NCI-H69 (cell line): ENCODE measurements around the gene CFAP92.

Experiments used
- DNase-seq: peaks from one replicate; lab custom pipeline; 2025; lab: John Stamatoyannopoulos, UW

Gene CFAP92

DNA sequence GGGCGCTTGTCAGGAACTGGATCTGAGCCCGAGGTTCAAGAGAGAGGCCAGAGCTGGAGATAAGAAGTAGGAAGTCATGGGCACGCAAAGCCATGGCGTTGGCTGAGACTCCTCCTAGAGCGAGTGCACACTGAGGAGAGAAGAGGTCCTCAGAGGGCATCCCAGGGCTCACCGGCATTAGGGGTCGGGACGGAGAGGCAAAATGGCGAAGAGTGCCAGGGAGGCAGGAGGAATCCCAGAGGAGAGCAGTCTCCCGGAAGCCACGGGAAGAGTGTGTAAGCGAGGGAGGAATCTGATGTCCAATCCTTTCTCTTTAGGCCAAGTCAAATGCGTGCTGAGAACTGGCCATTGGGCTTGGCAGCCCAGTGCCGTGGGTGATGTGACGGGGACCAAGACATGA is 31.2 kb upstream of the CFAP92 start:
- no peak for DNase-seq

DNA sequence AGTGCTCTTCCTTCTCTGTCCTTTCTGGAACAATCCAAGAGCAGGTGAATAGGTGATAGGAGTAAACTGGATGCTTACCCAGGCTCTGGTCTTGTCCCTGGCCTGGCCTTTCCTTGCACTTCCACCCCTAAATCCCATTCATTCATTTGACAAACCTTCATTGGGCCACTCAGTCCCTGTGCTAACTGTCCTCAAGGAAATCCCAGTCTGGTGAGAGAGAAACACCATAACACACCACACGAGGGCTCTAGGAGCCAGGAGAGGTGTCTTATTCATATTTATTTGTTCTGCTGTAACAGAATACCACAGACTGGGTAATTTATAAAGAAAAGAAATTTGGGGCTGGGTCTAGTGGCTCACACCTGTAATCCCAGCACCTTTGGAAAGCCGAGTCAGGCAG is 30.0 kb upstream of the CFAP92 start:
- DNase-seq: peak; percentile 43

DNA sequence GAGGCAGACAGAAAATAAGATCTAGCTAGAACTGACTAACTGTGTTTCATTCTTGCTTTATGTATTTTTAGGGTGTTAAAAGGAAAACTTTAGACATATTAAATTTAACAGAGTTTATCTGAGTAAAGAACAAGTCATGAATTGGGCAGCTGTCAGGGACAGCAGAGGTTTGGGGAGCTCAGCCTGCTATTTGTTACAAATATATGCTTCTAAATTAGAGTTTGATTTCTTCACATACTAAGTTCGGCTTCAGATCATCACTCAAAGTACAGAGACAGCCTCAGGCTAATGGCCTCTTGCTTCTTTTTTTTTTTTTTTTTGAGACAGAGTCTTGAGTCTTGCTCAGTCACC is 29.1 kb upstream of the CFAP92 start:
- DNase-seq: no peak

DNA sequence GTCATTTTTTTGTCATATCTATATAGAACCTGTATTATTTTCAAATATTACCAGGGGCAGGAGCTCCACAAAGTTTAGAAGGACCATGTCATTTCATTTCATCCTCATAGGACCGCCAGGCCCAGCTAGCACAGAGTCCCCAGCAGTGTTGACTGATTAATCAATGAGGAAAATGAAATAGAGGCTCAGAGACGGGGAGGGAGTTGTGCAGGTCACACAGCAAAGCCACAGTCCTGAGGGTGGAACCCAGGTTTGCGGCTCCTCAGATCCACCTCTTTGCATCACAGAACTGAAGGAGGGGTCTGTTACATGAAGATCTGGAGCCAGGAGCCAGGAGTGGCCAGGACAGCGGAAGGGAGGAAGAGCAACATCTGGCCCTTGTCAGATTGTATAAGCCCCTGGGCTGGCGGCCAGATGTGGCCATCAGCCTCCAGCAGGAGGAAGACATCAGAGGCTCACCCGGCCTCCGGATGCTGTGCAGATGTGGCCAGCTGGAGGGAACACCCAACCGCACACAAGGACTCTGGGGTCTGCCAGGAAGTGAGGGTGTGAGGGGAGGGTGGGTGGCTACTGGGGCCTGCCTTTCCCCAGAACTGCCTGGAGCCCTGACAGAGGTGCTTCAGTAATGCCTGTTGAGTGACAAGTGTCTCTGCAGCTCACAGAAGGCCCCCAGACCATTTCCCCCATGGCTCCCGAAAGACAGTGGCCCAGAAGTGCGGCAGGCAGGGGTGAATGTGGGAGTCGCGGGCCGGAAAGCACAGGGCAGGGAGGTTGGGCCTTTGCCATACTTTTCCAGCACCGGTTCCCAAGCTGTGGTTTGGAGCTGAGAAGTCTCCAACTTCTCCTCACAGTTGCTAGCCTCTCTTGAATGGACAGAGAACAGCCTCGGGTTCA is 28.5 kb upstream of the CFAP92 start:
- no peak for DNase-seq

DNA sequence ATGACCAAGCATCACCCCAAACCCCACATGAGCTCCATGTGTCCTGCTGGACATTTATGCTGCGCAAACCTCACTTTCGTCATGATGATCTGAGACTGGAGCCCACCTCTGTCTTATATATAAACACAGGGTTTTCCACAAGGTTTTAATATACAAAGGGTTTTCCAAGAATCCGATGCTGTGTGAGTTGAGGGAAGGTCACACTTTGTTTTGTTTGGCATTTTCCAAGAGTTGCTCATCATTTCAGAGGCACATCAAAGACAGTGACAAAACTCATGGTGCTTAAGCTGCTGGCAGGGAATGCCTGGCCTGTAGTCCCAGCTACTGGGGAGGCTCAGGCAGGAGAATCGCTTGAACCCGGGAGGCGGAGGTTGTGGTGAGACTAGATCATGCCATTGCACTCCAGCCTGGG is 27.3 kb upstream of the CFAP92 start:
- no peak for DNase-seq

DNA sequence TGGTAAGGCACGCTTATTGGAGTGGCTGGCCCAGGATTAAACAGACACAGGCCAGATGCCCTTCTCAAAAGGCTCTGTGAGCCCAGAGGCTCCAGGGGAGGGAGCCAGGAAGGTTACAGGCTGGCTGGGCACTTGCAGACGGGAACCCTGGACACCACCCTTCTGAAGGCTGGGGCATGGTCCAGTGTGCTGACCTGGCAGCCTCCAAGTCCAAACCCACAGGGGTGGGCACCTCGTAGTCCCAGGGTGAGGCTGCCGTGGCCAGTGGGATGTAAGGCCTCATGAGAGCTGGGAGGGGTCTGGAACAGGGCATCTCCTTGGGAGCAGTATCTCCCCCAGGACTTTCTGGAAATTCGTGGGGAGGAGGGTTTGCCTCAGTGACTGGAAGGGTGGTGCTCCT is 26.8 kb upstream of the CFAP92 start:
- no peak for DNase-seq

DNA sequence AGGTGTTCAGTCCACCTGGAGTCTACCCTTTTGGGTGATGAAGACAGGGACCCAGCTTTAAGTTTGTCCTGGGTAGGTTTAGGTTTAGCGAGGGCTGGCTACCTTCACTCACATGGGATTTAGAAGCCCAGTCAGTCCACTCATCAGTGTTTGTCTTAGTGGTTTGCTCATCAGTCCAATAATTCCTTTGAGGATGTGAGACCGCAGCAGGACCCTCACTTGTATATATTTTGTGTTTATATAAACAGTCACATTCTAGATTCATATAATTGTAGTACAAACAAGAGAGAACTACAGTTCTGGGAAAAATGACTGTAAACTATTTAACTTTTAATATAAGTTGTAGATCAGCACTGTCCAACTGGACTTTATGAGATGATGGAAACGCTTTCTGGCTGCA is 25.4 kb upstream of the CFAP92 start:
- DNase-seq: no peak

DNA sequence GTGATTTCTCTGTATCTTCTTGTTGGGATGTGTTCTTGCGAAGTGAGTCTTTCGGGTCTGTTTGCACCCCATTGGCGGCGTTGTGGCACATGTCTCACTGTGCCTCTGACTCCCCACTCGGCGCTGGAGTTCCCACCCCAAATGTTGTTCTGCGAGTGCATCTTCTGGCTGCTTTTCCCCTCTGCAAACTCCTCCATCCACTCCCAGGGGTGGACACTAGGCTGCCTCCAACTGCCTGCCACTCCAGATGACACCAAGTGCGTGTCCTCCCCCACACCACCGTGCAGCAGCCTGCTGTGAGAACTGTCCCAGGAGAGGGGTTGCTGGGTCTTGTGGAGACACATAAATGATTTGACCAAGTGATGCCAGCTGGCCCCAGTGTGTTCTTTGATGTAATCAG is 24.9 kb upstream of the CFAP92 start:
- DNase-seq: no peak

DNA sequence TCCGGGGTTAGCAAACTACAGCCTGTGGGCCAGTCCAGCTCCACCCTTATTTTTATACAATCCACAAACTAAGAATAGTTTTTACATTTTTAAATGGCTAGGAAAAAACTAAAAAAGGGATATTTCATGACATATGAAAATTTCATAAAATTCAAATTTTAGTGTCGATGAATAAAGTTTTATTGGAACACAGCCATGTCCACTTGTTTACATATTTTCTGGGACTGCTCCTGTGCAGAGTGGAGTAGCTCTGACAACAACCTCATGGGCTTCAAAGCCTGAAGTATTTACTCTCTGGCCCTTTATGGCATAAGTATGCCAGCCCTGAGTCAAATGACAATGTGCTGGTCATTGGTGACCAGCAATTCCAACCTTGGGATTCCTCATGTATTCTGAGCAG is 24.4 kb upstream of the CFAP92 start:
- DNase-seq: no peak

DNA sequence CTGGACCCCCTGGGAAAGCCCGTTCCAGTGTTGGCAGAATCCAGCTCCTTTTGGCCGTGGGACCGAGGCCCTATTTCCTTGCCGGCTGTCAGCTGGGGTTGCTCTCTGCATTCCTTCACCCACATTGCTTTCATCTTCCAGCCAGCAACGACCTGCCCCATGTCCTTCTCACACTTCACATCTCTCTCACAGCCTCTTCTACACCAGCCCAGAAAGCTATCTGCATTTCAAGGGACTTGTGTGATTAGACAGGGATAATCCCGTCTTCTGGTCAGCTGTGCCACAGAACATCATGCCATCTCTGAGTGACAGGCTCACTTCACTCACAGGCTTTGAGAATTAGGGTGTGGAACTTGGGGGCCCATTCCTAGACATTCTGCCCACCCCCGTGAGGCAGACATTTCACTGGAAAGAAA is 23.6 kb upstream of the CFAP92 start:
- no peak for DNase-seq

DNA sequence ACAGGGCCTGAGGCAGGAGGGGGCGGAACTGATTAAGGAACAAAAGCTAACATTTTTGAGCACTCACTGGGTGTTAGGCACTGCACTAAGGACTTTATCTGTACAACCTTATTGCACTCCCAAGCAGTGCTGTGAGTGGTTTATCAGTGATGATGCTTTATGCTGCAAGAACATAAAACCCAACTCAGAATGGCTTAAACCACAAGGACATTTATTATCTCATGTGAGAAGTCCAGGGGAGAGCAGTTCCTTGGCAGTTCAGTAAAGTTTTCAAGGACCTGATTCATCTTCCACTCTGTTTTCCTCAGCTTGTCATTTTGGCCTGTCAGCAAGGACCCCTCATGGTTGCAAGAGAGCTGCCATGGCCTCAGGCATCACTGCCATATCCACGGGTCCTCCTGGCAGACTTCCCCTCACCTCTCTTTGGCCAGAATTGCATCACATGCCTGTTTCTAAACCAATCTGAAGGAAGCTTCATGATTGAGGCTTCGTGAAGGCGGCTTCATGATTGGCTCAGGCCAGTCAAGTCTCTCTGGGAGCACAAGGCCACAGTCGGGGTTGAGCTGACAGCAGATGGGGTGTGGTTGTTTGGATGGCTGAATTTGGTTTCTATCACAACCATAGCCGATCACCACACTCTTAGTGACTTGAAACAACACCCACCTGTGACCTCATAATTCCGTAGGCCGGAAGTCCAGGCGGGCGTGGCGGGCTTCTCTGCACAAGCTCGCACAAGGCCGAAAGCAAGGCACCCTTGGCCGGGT is 23.0 kb upstream of the CFAP92 start:
- no peak for DNase-seq

DNA sequence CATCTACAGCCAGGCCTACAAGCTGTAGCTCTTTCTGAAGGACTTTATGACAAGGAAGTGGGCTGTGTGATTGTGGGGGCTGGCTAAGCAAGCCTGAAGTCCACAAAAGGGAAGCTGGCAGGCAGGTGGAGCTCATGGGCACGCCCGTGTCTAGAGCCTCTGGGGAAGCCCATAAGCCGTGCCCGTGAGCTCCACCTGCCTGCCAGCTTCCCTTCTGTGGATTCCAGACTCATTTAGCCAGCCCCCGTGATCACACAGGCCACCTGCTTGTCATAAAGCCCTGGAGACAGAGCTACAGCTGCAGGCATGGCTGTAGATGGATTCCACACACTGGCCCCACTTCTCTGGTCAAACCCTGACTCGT is 22.5 kb upstream of the CFAP92 start:
- peak; percentile 82 for DNase-seq

DNA sequence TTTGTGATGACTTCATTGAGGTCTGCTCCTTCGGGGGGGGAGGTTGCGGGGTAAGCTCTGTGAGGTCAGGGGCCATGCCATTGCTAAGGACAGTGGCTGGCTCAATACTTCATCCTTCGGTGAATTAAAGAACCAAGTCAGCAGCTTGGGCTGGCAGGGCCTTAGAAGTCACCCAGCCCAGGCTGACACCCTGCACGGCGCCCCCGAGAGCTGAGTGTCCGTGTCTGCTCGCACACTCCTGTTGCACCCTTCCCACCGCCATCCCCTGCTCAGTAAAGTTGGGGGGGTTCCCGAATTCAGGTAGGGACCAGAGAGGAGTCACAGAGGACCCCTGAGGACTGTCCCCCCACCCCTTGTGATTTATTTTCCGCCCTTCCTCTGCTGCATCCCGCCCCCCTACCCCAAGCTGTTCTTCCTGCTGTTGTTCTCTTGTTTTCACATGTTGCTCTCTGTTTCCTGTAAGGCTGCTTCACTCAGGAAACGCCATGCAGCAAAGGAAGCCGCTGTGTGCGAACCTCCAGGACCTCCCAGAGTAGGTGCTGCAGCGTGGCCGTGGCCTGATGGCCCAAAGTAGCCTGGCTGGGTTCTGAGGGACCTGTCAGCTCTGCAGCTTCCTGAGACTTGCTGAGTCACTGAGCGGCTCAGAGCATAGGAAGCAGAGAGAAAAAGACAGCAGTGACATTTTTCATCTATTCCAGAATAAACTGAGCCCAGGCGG is 21.7 kb upstream of the CFAP92 start:
- DNase-seq: no peak

DNA sequence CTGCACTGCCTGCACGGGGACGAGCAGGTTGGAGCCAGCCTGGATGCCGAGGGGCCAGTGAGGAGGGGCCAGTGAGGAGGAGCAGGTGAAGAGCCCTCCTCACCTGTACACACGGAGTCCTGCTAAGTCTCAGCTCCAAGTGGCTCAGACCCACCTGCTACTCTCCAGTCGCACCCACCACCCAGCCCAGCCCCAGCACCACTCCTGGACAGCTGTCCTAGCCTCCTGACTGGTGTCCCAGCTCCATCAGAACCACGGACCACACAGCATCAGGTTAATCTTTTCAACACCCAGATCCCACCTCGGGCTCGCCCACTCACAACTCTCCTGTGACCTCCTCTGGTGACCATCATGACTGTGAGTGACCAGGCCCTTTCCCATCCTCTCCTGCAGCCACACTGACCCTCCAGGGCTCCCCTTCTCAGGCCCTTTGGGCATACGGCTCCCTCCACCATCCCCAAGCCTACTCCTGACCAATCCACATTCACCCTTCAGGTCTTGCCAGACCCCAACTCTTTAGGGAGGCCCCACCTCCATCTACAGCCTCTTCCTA is 21.0 kb upstream of the CFAP92 start:
- DNase-seq: no peak

DNA sequence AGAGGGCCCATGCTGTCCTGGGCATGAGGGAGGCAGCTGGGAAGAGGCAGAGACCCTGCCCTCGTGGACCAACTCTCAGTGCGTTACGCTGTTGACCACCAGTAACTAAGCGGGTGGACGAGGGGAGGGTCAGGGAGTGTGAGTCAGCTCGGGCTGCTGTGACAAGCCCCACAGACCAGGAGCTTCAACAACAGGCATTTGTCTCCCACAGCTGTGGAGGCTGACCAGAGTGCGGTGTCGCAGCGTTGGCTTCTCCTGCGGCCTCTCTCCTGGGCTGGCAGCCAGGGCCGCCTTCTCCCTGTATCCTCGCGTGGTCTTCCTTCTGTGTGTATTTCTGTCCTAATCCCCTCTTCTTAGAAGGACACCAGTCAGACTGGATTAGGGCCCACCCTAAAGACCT is 20.3 kb upstream of the CFAP92 start:
- no peak for DNase-seq

DNA sequence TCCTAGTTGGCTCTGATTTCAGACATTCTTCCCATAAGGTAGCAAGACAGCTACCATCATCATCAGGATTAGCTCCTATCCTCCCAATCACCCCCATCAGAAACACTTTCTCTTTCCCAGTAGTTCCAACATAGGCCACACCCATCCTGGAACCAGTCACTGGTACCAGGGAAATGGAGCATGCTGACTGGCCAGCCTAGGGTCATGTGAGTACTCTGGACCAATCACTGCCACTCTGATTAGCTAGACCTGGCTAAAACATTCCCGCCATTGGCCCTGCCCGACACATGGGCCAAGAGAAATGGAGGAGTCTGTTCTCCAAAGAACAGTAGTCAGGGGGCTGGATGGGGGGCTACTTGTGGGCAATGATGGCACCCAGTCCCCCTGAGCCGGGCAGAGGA is 19.6 kb upstream of the CFAP92 start:
- DNase-seq: no peak

DNA sequence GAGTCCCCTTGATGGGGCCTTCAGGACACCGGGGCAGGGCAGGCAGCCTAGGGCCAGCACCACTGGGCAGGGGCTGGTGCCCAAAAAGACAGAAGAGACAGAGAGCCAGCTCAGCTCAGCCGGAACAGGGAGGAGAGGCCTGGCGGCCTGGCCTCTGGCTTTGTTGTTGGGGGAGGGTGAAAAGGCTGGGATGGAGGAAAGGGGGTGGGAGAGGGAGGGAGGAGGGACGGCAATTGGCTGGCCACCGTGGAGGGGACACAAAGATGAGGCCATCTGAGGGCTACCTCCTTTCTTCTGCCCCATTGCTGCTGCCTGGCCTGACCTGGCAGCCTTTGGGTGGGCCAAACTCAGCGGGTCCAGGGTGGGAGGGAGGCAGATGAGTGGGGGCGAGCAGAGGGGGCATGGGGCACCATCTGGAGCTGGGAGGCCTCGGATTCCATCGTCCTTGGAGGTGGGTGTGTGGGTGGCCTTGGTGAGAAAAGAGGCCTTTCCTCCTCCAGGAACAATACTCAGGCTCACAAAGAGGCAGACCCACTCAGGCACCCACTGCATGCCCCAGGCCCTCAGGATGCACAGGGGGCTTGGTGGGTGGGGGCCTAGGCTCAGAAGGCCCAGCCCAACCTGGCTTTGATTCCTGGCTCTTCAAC is 16.6 kb upstream of the CFAP92 start:
- no peak for DNase-seq

DNA sequence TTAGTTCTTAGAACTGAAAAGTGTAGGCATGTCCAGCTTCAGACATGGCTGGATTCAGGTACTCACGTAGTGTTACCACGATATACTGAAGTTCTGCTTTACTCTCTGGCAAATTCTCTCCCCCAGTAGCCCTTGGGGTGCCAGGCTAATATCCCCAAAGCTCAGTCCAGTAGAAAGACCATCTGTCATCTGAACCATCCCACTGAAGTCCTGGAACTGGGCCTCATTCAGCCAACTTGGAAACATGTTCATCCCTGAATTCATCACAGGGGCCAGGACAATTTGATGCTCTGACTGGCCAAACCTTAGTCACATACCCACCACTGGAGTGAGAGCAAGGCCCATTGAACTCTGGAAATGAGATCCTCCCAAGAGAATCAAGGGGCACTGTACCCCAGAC is 15.4 kb upstream of the CFAP92 start:
- no peak for DNase-seq

DNA sequence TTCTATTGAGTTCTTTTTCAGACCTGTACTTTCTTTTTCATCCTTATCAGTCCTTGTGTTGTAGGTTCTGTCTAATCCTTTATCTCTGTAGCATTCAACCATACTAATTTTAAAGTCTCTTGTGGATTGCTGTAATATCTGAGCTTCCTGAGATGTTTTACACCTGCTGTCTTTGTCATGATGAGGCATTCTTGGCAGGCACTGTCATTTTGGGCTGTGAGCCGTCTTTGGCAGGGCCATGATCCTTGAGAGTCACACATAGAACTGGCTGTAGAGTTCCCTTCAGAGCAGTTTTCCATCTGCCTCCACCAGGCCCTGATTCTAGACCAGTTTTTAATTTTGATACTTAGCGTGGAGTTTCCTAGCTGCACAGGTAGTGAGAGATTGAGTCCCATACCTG is 13.9 kb upstream of the CFAP92 start:
- DNase-seq: no peak

DNA sequence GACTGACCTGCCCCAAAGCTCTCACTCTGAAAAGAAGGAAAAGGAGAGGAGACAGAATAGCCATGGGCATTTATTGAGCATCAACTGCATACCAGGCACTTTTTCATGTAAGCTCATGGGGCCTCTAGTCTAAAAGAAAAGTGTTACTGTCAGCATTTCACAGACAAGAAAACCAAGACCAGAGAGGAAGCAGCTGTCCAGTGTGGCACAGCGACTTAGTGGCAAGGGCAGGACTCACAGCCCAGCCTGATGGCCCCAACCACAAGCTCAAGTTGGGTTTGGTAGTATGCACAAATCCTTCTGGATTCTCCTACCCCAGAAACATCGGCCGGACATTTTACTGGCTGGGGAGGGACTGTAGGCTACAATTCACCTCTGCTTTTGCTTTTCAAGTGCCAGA is 13.0 kb upstream of the CFAP92 start:
- no peak for DNase-seq

DNA sequence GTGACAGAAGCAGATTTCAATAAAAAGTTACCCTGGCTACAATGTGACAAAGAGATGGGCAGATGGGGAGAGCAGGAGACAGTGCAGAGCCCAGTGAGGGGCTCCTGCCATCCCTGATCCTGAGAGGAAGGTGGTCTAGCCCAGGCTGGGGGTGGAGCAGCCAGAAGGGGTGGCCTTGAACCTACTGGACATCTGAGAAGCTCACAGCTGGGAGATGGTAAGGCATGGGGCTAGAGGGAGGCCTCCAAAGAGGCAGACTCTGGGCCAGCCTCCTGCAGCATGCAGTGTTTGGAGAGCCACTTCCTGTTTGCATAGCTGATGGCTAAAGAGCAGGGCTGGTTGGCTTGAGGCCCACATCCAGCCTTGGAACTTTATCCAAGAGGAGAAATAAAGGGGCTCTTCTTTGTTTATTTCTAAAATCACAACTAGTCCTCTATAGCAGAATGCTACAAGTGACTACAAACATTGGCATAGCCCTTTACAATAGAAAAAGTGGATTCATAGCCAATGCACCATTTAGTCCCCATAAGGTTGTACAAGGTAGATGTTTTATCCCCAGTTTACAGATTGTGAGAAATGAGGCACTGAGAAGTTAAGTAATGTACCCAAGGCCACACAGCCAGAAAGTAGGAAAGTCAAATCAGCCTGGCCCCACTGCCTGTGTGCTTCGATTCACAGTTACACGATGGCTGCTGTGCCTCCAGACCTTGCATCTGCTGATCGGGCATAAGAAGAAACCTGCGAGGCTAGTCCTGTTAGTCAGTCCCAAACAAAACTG is 11.8 kb upstream of the CFAP92 start:
- peak; percentile 70 for DNase-seq
